HG03378 (cell line): ENCODE measurements around the gene EHBP1L1.

ENCODE experiments used
- ATAC-seq: cut with Tn5 transposase; IDR thresholded peaks from one replicate; pipeline ENCODE4 v1.9.1; 2021; ENCODE audit warnings: mild to moderate bottlenecking, moderate library complexity; ENCODE audit not compliant: unreplicated experiment

EHBP1L1 gene

GRCh38 chr11:65576867-65577755, 1.3 kb downstream of the EHBP1L1 start:
- ATAC-seq = no peak

GRCh38 chr11:65577756-65578109, 1.9 kb downstream of the EHBP1L1 start:
- no peak for ATAC-seq

- ATAC-seq = no peak
Measured at GRCh38 chr11:65578134-65578533, 2.3 kb downstream of the EHBP1L1 start.

GRCh38 chr11:65578667-65579066, 2.8 kb downstream of the EHBP1L1 start:
- no peak for ATAC-seq

GRCh38 chr11:65579291-65579690, 3.4 kb downstream of the EHBP1L1 start:
- ATAC-seq = no peak

GRCh38 chr11:65580031-65580692, 4.3 kb downstream of the EHBP1L1 start:
- no peak for ATAC-seq

- ATAC-seq = no peak
Measured at GRCh38 chr11:65580756-65581155, 4.9 kb downstream of the EHBP1L1 start.

- ATAC-seq = no peak
Measured at GRCh38 chr11:65581928-65582327, 6.1 kb downstream of the EHBP1L1 start.

GRCh38 chr11:65583589-65583988, 7.7 kb downstream of the EHBP1L1 start:
- ATAC-seq = no peak

- no peak for ATAC-seq
Measured at GRCh38 chr11:65584106-65584505, 8.3 kb downstream of the EHBP1L1 start.

GRCh38 chr11:65584723-65585171, 8.9 kb downstream of the EHBP1L1 start:
- no peak for ATAC-seq

- no peak for ATAC-seq
Measured at GRCh38 chr11:65585396-65586246, 9.8 kb downstream of the EHBP1L1 start.

GRCh38 chr11:65586247-65586630, 10.4 kb downstream of the EHBP1L1 start:
- ATAC-seq = no peak

- no peak for ATAC-seq
Measured at GRCh38 chr11:65586676-65587075, 10.8 kb downstream of the EHBP1L1 start.

GRCh38 chr11:65588199-65589054, 12.6 kb downstream of the EHBP1L1 start:
- peak; percentile 56 for ATAC-seq

- ATAC-seq = no peak
Measured at GRCh38 chr11:65589444-65590239, 13.8 kb downstream of the EHBP1L1 start.

- ATAC-seq = no peak
Measured at GRCh38 chr11:65590240-65590738, 14.4 kb downstream of the EHBP1L1 start.

- ATAC-seq = no peak
Measured at GRCh38 chr11:65591939-65592857, 16.3 kb downstream of the EHBP1L1 start.
